Stimulated activated naive CD4-positive, alpha-beta T cell treated with Interleukin-2 at 50 U/mL for 16 hours (primary cell): Measurements from ENCODE around the gene PIP5KL1.
A peak's percentile ranks its signal among the peaks of the same experiment; 100 is the strongest.

Experiments used
- DNase-seq: peaks from one replicate; lab custom pipeline; 2025; lab: John Stamatoyannopoulos, UW

PIP5KL1 gene

GRCh38 chr9:127931092-127931881 is 710 bp upstream of the PIP5KL1 start:
- DNase-seq = no peak

- DNase-seq = no peak
Measured at GRCh38 chr9:127929625-127929979, 975 bp downstream of the PIP5KL1 start.

GRCh38 chr9:127928676-127929624 is 1.6 kb downstream of the PIP5KL1 start:
- no peak for DNase-seq

- no peak for DNase-seq
Measured at GRCh38 chr9:127927988-127928675, 2.4 kb downstream of the PIP5KL1 start.

- DNase-seq = peak; percentile 81
Measured at GRCh38 chr9:127927201-127927987, 3.2 kb downstream of the PIP5KL1 start.

GRCh38 chr9:127926906-127927200 is 3.7 kb downstream of the PIP5KL1 start:
- peak; percentile 24 for DNase-seq

- no peak for DNase-seq
Measured at GRCh38 chr9:127925959-127926905, 4.3 kb downstream of the PIP5KL1 start.

- DNase-seq = no peak
Measured at GRCh38 chr9:127924736-127925444, 5.7 kb downstream of the PIP5KL1 start.

- no peak for DNase-seq
Measured at GRCh38 chr9:127923771-127924170, 6.8 kb downstream of the PIP5KL1 start.

- DNase-seq = no peak
Measured at GRCh38 chr9:127923046-127923445, 7.5 kb downstream of the PIP5KL1 start.

- peak; percentile 62 for DNase-seq
Measured at GRCh38 chr9:127921557-127922120, 8.9 kb downstream of the PIP5KL1 start.

- DNase-seq = no peak
Measured at GRCh38 chr9:127920794-127921193, 9.8 kb downstream of the PIP5KL1 start.

- peak; percentile 34 for DNase-seq
Measured at GRCh38 chr9:127919253-127919815, 11.2 kb downstream of the PIP5KL1 start.

GRCh38 chr9:127918183-127919107 is 12.1 kb downstream of the PIP5KL1 start:
- DNase-seq = no peak

- DNase-seq = no peak
Measured at GRCh38 chr9:127917603-127918002, 13.0 kb downstream of the PIP5KL1 start.

GRCh38 chr9:127916720-127917581 is 13.6 kb downstream of the PIP5KL1 start, which contains the start of gene ST6GALNAC4:
TSS of gene ST6GALNAC4 (minus strand) at chr9:127917041. CDS start at chr9:127916419, 622 bp downstream.
- peak; percentile 94 for DNase-seq
